ENCODE results near the gene DGKH.
"Not testable (repeated sequence)": the region's sequence is repeated elsewhere in the genome, so short reads cannot be mapped to it uniquely, and the experiment has no call there.

The DGKH gene

DNA sequence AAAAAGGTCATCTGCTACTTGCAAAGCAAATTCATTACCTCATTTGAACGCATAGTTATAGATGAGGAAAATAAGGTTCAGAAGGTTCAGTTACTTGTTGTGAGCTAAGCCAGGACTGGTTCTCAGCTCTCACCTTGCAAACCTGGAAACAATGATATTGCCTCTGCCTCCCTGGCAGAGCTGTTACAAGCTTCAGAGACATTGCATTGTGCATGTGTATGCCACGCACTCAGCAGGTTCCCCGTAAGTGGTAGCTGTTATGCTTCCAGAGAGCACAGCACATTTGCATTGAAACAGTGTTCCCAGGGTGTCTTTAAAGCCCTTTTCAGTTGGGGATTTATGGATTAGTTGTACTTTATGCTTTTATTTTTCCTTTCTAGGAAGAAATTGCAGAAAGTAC, 80.6 kb downstream of the DGKH start:
- Histone ChIP-seq H3K4me1 (ENCODE audit: control insufficient read depth, insufficient read depth, low read length) (peaks cover 3% of the 10 kb centered on the region), H3K27me3 (ENCODE audit: control insufficient read depth, insufficient read depth, low read length) (no peaks in the 10 kb centered on the region), H3K4me3 (ENCODE audit: low read length) (no peak overlapping the region), H3K9me3 (ENCODE audit: control insufficient read depth, low read length) (no peaks in the 10 kb centered on the region), H3K9ac (ENCODE audit: low read length) (no peak overlapping the region), H3K36me3 (ENCODE audit: control insufficient read depth, insufficient read depth, low read length) (no peaks in the 10 kb centered on the region)

DNA sequence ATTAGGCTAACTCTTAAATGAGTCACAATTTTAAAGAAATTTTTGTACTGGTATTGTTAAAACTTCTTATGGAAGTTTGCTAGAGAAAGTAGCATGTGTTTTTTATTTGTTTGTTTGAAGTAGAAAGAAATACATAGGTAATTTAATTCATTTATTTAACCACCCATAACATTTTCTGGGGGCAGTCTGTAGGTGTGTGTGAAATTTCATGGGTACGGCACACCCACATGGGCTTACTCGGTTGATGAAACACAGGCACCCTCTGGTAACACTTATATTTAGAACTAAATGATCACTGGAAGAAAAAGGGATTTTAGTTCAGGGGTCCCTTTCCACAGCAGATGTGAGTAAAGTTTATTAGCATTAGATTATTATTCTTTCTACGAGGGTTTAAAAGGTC, 88.1 kb downstream of the DGKH start:
- Histone ChIP-seq H3K4me1 (ENCODE audit: control insufficient read depth, insufficient read depth, low read length) (no peaks in the 10 kb centered on the region), H3K4me3 (ENCODE audit: low read length) (no peak overlapping the region), H3K36me3 (ENCODE audit: control insufficient read depth, insufficient read depth, low read length) (no peaks in the 10 kb centered on the region), H3K9ac (ENCODE audit: low read length) (no peak overlapping the region), H3K27me3 (ENCODE audit: control insufficient read depth, insufficient read depth, low read length) (no peaks in the 10 kb centered on the region), H3K9me3 (ENCODE audit: control insufficient read depth, low read length) (no peaks in the 10 kb centered on the region)

DNA sequence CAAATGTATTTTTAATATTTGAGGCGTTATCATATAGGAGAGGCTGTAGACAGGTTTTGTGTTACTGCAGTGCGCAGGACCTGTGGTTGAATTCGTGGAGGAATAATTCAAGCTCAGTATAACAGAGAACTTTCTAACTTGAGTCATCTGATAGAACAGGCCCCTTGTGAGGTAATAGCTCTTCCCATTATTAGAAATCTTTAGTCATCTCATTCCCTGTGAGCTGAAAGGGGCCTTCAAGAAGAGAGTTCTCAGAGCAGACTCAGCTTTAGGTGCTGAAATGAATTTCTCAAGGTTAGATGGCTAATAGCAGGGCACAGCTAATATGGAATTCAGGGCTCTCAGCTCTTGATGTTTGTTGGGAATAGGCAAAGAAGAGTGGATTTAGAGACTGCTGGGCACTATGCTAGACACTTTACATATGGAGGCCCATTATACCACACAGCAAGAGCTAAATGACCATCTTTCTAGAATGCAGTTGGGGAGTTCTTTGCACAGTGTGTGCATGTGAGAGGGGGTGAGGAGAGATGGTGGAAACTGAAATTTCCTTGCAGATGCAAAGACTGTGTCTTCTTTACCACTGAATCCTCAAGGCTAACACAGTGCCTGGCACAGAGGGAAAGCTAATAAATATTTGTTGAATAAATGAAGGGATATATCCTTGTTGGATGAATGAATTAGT, 89.5 kb downstream of the DGKH start:
- Histone ChIP-seq H3K9ac (ENCODE audit: low read length) (no peak overlapping the region), H3K4me1 (ENCODE audit: control insufficient read depth, insufficient read depth, low read length) (no peaks in the 10 kb centered on the region), H3K9me3 (ENCODE audit: control insufficient read depth, low read length) (no peaks in the 10 kb centered on the region), H3K27me3 (ENCODE audit: control insufficient read depth, insufficient read depth, low read length) (no peaks in the 10 kb centered on the region), H3K36me3 (ENCODE audit: control insufficient read depth, insufficient read depth, low read length) (no peaks in the 10 kb centered on the region), H3K4me3 (ENCODE audit: low read length) (no peak overlapping the region)

DNA sequence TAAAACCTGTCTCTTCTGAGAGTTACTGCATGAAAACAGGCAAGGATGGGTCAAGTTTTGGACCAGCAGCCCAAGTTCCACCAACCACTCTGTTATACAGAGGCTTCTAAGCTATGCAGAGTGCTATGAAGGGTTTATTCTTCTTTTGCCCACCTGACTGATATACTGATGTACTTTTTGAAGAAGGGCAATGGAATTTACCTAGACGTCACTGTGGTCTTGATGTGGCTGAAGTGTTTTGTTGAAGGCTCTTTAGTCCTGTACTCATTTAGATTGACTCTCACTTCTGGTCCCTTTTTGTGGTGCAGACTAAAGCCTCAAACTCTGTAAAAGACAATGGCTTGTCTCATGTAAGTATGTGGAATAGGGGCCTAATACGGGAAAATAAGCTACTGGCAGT, 92.0 kb downstream of the DGKH start:
- Histone ChIP-seq H3K4me3 (ENCODE audit: low read length) (no peak overlapping the region), H3K4me1 (ENCODE audit: control insufficient read depth, insufficient read depth, low read length) (no peaks in the 10 kb centered on the region), H3K36me3 (ENCODE audit: control insufficient read depth, insufficient read depth, low read length) (no peaks in the 10 kb centered on the region), H3K9me3 (ENCODE audit: control insufficient read depth, low read length) (no peaks in the 10 kb centered on the region), H3K27me3 (ENCODE audit: control insufficient read depth, insufficient read depth, low read length) (no peaks in the 10 kb centered on the region), H3K9ac (ENCODE audit: low read length) (no peak overlapping the region)

DNA sequence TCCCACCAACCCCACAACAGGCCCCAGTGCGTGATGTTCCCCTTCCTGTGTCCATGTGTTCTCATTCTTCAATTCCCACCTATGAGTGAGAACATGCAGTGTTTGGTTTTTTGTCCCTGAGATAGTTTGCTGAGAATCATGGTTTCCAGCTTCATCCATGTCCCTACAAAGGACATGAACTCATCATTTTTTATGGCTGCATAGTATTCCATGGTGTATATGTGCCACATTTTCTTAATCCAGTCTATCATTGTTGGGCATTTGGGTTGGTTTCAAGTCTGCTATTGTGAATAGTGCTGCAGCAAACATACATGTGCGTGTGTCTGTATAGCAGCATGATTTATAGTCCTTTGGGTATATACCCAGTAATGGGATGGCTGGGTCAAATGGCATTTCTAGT, 92.6 kb downstream of the DGKH start:
- not testable (repeated sequence) for H3K27me3 ChIP-seq (ENCODE audit: control insufficient read depth, insufficient read depth, low read length); H3K9me3 ChIP-seq (ENCODE audit: control insufficient read depth, low read length); H3K4me3 ChIP-seq (ENCODE audit: low read length); H3K36me3 ChIP-seq (ENCODE audit: control insufficient read depth, insufficient read depth, low read length); H3K9ac ChIP-seq (ENCODE audit: low read length); H3K4me1 ChIP-seq (ENCODE audit: control insufficient read depth, insufficient read depth, low read length)

DNA sequence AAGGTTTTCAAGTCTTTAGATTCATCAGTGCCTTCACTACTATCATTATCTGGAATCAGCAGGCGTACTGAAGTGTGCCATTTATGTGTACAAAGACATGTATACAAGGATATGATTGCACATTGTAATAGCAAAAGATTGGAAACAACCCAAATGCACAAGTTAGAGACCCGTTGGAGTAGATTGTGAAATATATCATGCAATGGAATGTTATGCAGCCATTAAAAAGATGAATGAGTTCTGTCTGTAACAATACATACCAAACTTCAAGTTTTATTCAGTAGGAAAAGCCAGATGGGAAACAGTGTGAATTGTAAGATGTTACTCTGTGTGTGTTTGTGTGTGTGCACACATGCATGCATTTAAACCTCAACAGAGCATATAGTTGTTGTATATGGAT, 97.9 kb downstream of the DGKH start:
- Histone ChIP-seq H3K27me3 (ENCODE audit: control insufficient read depth, insufficient read depth, low read length) (no peaks in the 10 kb centered on the region), H3K4me1 (ENCODE audit: control insufficient read depth, insufficient read depth, low read length) (no peaks in the 10 kb centered on the region), H3K9me3 (ENCODE audit: control insufficient read depth, low read length) (no peaks in the 10 kb centered on the region), H3K9ac (ENCODE audit: low read length) (no peak overlapping the region), H3K4me3 (ENCODE audit: low read length) (no peak overlapping the region), H3K36me3 (ENCODE audit: control insufficient read depth, insufficient read depth, low read length) (no peaks in the 10 kb centered on the region)

DNA sequence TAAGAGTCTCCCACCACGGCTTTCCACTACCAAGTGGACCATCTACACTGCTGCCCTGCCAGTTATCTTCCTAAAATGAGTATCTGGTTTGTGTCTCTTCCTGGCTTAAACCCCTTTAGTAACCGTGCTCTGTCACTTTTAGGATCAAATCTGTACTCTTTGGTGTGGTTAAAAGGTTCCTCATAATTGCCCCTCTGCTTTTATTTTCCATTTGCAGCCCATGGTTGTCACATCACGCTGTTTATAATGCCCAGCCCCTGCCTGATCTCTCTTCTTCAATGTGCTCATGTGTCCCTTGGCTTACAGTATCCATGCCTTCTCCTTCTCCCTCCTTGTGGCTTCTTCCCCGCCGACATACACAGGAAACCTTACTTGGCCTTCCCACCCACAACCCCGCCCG, 100.1 kb downstream of the DGKH start:
- no peaks in the 10 kb centered on the region for H3K27me3 ChIP-seq (ENCODE audit: control insufficient read depth, insufficient read depth, low read length)
- no peak overlapping the region for H3K9ac ChIP-seq (ENCODE audit: low read length)
- no peaks in the 10 kb centered on the region for H3K9me3 ChIP-seq (ENCODE audit: control insufficient read depth, low read length)
- H3K4me3 ChIP-seq (ENCODE audit: low read length) = no peak overlapping the region
- H3K4me1 ChIP-seq (ENCODE audit: control insufficient read depth, insufficient read depth, low read length) = no peaks in the 10 kb centered on the region
- no peaks in the 10 kb centered on the region for H3K36me3 ChIP-seq (ENCODE audit: control insufficient read depth, insufficient read depth, low read length)

DNA sequence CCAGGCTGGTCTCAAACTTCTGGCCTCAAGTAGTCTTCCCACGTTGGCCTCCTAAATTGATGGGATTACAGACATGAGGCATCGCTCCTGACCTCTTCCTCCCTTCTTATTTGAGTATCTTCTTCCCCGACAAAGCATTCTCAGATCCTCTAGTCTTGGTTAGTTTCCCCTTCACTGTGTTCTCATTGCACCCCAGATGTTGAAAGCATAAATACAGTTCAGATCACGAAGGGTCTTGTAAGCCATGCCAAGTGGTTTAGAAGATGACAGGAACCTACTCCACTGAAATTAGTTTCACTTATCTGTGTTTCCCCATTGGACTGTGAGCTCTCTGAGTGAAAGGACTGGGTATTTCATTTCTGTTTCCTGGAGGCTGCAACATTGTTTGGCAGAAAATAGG, 100.7 kb downstream of the DGKH start:
- Histone ChIP-seq H3K4me1 (ENCODE audit: control insufficient read depth, insufficient read depth, low read length) (no peaks in the 10 kb centered on the region), H3K4me3 (ENCODE audit: low read length) (no peak overlapping the region), H3K9ac (ENCODE audit: low read length) (no peak overlapping the region), H3K27me3 (ENCODE audit: control insufficient read depth, insufficient read depth, low read length) (no peaks in the 10 kb centered on the region), H3K9me3 (ENCODE audit: control insufficient read depth, low read length) (no peaks in the 10 kb centered on the region), H3K36me3 (ENCODE audit: control insufficient read depth, insufficient read depth, low read length) (no peaks in the 10 kb centered on the region)

DNA sequence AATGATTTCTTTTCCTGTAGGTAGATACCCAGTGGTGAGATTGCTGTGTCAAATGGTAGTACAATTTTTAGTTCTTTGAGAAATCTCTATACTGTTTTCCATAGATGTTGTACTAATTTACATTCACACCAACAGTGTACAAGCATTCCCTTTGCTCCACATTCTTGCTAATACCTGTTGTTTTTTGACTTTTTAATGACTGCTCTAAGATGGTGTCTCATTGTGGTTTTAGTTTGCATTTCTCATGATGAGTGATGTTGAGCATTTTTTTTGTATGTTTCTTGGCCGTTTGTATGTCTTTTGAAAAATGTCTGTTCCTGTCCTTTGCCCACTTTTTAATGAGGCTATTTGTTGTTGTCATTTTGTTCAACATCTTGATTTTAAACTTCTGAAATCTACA, 103.3 kb downstream of the DGKH start:
- no peak overlapping the region for H3K9ac ChIP-seq (ENCODE audit: low read length)
- H3K27me3 ChIP-seq (ENCODE audit: control insufficient read depth, insufficient read depth, low read length) = no peaks in the 10 kb centered on the region
- H3K36me3 ChIP-seq (ENCODE audit: control insufficient read depth, insufficient read depth, low read length) = no peaks in the 10 kb centered on the region
- H3K4me3 ChIP-seq (ENCODE audit: low read length) = no peak overlapping the region
- no peaks in the 10 kb centered on the region for H3K9me3 ChIP-seq (ENCODE audit: control insufficient read depth, low read length)
- H3K4me1 ChIP-seq (ENCODE audit: control insufficient read depth, insufficient read depth, low read length) = no peaks in the 10 kb centered on the region

DNA sequence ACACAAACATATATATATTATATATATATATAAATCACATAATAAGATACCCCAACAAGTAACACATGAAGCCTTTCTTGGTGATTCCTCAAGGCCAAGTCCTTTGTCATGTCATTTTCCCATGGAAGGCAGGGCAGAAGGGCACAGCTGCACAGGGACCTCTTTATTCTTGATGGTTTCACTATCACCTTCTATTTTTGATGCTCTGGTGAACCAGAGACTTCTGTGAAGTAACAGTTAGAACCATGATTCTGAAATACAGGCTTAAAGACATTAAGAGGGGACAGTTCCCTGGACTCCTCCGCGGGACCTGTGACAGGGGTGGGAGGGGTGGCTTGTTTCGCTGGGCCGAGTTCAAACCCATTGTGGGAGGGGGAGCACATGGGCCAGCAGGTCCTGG, 104.0 kb downstream of the DGKH start:
- H3K4me3 ChIP-seq (ENCODE audit: low read length) = no peak overlapping the region
- no peak overlapping the region for H3K9ac ChIP-seq (ENCODE audit: low read length)
- no peaks in the 10 kb centered on the region for H3K36me3 ChIP-seq (ENCODE audit: control insufficient read depth, insufficient read depth, low read length)
- no peaks in the 10 kb centered on the region for H3K27me3 ChIP-seq (ENCODE audit: control insufficient read depth, insufficient read depth, low read length)
- no peaks in the 10 kb centered on the region for H3K9me3 ChIP-seq (ENCODE audit: control insufficient read depth, low read length)
- no peaks in the 10 kb centered on the region for H3K4me1 ChIP-seq (ENCODE audit: control insufficient read depth, insufficient read depth, low read length)

DNA sequence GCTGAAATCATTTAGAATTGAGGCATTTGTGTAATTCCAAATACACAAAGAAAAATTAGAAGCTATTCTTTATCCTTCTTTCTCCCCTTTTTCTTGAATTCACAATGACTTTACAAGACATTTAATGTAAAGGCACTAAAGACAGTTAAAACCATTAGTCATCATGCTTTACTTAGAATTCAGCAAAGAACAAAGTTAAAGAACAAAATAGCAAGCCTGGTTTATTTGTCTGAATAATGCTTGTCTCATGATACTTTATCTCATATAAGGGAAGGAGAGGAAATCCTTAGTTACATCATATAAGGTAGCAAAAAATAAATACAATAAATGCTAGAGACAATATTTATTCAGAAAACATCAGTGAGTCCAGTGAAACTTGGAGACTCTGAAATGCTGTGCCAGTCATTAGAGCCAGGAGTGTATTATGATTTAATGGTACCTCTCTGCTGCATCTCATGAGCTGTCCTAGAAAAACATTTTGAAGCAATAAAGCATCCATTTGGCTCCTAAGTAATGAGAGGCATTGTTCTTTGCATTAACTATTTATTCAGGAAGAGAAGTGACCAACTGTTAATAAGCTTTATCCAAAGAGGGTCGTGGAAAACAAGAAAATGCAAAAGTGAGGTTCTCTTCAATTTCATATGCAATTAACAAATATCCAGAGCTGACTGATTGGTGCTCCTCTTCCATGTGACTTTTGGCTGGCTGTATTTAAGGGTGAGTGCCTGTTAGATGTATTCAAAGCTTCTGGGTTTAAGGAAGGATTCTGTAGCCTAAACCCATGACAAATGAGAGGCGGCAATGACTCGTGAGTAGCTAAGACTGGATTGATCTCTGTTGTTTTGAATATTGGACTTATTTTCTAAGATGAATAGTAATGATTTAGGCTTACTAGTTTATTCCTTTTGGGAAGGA, 105.0 kb downstream of the DGKH start:
- Histone ChIP-seq H3K9ac (ENCODE audit: low read length) (no peak overlapping the region), H3K27me3 (ENCODE audit: control insufficient read depth, insufficient read depth, low read length) (no peaks in the 10 kb centered on the region), H3K4me1 (ENCODE audit: control insufficient read depth, insufficient read depth, low read length) (no peaks in the 10 kb centered on the region), H3K4me3 (ENCODE audit: low read length) (no peak overlapping the region), H3K9me3 (ENCODE audit: control insufficient read depth, low read length) (no peaks in the 10 kb centered on the region), H3K36me3 (ENCODE audit: control insufficient read depth, insufficient read depth, low read length) (no peaks in the 10 kb centered on the region)

DNA sequence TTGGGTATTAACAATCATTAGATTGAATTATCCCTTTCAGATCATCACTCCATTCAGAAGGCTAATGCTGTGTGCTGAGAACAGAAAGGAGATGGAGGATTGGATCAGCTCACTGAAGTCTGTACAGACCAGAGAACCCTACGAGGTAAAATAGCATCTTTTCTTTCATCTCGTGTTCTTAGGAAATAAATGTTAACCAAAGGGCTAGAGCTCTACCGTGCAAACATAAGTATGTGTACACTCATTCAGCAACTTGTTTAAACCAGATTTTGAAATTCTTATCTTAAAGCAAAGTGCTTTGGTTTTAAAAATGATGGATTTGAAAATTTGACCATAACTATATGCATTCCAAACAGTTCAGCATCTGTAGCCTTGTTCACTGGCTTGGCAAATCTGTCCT, 106.8 kb downstream of the DGKH start:
- H3K9ac ChIP-seq (ENCODE audit: low read length) = no peak overlapping the region
- no peaks in the 10 kb centered on the region for H3K9me3 ChIP-seq (ENCODE audit: control insufficient read depth, low read length)
- H3K27me3 ChIP-seq (ENCODE audit: control insufficient read depth, insufficient read depth, low read length) = no peaks in the 10 kb centered on the region
- H3K4me3 ChIP-seq (ENCODE audit: low read length) = no peak overlapping the region
- no peaks in the 10 kb centered on the region for H3K36me3 ChIP-seq (ENCODE audit: control insufficient read depth, insufficient read depth, low read length)
- H3K4me1 ChIP-seq (ENCODE audit: control insufficient read depth, insufficient read depth, low read length) = no peaks in the 10 kb centered on the region
